ENCODE measurements around the gene MTG2.
"Not testable (repeated sequence)": the region's sequence is repeated elsewhere in the genome, so short reads cannot be mapped to it uniquely, and the experiment has no call there.

Gene MTG2

DNA sequence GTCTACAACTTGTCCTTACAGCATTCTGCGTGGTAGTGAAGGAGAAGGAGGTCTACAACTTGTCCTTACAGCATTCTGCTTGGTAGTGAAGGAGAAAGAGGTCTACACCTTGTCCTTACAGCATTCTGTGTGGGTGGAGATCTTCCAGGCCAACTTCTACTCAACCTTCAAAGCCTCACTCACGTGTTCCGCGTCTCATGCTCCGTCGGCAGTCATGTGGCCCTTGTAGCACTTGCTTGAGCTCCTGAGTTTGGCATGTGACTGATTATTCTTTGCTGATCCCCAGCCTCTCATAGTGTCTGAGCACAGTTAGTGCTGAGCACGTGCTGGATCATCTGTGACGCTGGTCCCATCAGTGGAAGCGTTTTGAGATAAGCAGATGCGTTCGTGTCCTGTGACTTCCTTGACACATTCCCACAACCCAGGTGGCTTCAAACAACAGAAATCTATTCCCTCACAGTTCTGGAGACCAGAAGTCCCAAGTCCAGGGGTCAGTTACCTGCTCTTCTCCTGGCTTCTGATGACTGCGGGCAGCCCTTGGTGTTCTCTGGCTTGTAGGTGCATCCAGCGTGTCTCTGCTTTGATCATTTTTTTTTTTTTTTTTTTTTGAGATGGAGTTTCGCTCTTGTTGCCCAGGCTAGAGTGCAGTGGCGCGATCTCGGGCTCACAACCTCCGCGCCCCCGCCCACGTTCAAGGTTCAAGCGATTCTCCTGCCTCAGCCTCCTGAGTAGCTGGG, 36.6 kb upstream of the MTG2 start:
- no peak for DNase-seq (ENCODE audit: low read depth)
- H3K4me3 ChIP-seq (ENCODE audit: low read length) = no peak overlapping the region
- TF ChIP-seq, protein P1, sequence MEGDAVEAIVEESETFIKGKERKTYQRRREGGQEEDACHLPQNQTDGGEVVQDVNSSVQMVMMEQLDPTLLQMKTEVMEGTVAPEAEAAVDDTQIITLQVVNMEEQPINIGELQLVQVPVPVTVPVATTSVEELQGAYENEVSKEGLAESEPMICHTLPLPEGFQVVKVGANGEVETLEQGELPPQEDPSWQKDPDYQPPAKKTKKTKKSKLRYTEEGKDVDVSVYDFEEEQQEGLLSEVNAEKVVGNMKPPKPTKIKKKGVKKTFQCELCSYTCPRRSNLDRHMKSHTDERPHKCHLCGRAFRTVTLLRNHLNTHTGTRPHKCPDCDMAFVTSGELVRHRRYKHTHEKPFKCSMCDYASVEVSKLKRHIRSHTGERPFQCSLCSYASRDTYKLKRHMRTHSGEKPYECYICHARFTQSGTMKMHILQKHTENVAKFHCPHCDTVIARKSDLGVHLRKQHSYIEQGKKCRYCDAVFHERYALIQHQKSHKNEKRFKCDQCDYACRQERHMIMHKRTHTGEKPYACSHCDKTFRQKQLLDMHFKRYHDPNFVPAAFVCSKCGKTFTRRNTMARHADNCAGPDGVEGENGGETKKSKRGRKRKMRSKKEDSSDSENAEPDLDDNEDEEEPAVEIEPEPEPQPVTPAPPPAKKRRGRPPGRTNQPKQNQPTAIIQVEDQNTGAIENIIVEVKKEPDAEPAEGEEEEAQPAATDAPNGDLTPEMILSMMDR (IDR thresholded peaks at IDR 0.05; ENCODE audit: insufficient read depth, low read depth, low read length, missing control alignments) = no peak

DNA sequence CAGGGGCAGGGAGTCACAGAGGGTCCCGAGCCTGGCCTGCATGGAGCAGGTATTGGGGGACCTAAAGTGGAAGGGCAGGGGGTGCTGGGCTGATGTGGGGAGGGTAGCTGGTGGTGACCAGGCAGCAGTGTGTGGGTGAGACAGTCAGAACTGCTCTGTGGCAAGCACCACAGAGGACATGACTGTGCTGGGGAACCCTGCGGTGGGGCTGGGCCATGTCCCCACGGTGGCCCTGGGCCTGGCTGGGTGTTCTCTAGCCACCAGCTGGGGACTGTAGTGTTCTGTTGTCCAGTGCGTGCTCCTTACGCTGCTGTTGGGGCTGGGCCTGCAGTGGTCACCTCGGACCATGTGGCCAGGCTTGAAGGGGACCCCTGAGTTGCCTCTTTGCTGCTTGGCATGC, 35.7 kb upstream of the MTG2 start:
- TF ChIP-seq, protein P1 (IDR thresholded peaks at IDR 0.05; ENCODE audit: insufficient read depth, low read depth, low read length, missing control alignments) = no peak
- no peak for DNase-seq (ENCODE audit: low read depth)
- H3K4me3 ChIP-seq (ENCODE audit: low read length) = no peak overlapping the region

DNA sequence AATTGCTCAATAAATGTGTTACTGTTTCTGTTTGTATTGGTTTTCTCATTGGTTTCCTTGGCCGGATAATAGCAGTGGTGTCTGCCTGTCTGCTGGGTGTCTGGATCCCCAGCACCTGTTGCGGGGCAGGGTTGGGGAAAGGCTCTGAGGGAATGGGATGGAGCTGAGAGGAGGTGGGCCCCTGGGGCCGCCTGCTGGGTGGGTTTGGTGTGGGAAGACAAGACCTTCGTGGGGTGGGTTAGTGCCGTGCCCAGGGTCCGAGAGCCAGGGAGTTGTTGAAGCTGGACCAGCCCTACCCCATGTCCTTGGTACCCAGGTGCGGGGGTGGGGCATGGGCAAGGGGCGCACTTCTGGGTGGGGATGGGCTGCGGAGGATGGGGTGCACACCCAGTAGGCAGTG, 35.3 kb upstream of the MTG2 start:
- TF ChIP-seq, protein P1 (IDR thresholded peaks at IDR 0.05; ENCODE audit: insufficient read depth, low read depth, low read length, missing control alignments) = no peak
- no peak for DNase-seq (ENCODE audit: low read depth)
- no peak overlapping the region for H3K4me3 ChIP-seq (ENCODE audit: low read length)

DNA sequence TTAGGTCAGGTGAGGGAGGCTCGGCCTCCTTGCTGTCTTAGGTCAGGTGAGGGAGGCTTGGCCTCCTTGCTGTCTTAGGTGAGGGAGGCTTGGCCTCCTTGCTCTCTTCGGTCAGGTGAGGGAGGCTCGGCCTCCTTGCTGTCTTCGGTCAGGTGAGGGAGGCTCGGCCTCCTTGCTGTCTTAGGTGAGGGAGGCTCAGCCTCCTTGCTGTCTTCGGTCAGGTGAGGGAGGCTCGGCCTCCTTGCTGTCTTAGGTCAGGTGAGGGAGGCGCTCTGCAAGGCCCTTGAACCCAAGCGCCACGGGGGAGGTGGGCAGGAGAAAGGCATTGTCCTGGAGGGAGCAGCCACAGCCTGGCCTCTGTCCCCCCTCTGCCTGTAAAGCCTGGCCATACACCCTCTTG, 34.4 kb upstream of the MTG2 start:
- DNase-seq (ENCODE audit: low read depth); H3K4me3 ChIP-seq (ENCODE audit: low read length): not testable (repeated sequence)

DNA sequence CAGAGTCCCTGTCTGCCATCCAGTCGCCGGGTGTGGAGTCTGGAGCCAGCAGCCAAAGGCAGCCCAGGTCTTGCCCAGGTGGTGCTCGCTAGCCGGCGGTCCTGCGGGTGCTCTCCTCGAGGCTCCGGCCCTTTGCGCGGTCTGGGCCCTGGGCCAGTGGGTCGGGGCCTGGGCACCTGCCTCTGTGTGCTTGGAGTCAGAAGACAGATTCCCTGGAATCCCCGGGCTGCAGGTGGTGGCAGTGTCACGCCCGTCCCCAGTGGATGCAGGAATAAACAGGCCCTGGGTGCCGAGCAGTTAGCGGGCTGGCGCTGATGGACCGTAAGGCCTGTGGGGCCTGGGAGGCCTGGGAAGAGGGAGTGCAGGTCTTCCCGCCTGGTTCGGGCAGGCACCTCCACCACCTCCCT, 33.9 kb upstream of the MTG2 start:
- TF ChIP-seq, protein P1 (IDR thresholded peaks at IDR 0.05; ENCODE audit: insufficient read depth, low read depth, low read length, missing control alignments) = no peak
- no peak for DNase-seq (ENCODE audit: low read depth)
- no peak overlapping the region for H3K4me3 ChIP-seq (ENCODE audit: low read length)

DNA sequence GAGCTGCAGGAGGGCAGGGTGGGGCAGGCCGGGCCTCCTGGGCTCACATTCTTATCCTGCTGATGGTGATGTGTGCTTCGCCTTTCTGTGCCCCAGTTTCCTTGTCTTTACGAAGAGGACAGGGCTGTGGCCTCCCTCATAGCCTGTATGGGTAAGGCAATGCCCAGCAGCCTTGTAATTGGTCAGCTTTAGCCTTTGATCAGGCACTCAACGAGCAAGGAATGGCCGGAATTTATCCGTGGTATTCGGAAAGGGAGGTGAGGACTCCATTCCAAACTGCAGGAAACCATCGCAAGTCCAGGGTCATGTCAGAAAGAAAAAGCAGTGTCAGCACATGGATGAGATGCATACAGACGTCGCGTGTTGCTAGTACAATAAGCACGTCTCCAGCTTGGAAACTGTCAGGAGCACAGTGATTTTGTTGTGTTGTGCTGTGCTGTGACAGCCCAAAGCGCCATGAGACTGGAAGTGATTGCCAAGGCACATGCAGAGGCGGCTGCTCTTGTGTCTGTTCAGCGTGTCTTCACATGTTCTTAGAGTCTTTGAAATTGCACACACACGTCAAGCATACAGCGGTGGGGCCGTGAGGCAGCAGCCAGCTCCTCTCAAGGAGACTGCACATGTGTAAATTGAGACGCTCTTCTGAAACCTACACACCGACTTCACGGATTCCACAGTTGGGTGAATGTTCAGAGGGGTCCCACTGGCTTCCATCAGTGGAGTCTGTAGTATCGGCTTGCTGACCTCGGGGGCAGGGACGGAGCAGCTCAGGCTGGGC, 33.1 kb upstream of the MTG2 start:
- DNase-seq (ENCODE audit: low read depth) = peak; percentile 94
- no peak overlapping the region for H3K4me3 ChIP-seq (ENCODE audit: low read length)
- TF ChIP-seq, protein P1 (IDR thresholded peaks at IDR 0.05; ENCODE audit: insufficient read depth, low read depth, low read length, missing control alignments) = no peak

DNA sequence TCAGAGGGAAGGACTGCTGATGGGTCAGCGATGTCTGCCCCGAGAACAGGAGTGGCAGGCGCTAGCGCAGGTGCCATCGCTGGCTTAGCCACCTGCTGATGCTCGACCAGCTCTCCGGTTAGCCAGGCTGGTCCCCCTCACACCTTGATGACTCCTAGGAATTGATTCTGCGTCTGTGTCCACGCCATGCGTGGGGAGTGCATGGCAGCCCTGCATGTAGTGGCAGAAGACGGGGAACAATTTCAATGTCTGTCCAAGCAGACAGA, 32.6 kb upstream of the MTG2 start:
- DNase-seq (ENCODE audit: low read depth) = no peak
- TF ChIP-seq, protein P1 (IDR thresholded peaks at IDR 0.05; ENCODE audit: insufficient read depth, low read depth, low read length, missing control alignments) = no peak
- H3K4me3 ChIP-seq (ENCODE audit: low read length) = no peak overlapping the region

Measured in epithelial cell of esophagus (primary cell).